ENCODE measurements around the gene SLC35F3.

SLC35F3 gene

DNA sequence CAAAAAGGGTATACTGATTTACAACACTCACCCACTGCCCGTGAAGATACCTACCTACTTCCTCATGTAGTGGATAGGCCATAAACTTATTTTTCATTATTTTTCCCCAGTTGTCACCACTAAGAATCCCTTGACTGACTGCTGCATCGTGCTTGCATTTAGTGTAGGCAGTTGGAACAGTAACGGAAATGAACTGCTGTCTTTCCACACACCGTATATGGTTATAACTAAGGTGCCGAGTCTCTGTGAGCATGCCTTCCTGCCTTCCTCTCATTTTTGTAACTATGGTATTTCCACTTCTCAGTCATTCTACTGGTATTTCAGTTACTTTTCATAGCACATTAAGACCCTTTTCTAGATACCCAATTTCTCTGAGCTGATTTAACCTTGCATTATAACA lies 36.4 kb downstream of the SLC35F3 start:
- TF ChIP-seq CTCF (IDR thresholded peaks at IDR 0.05; ENCODE audit: insufficient read depth, low read length, poor library complexity, severe bottlenecking) (no peak), EZH2phosphoT487 (conservative IDR thresholded peaks at IDR 0.05; ENCODE audit: low read length) (no peak)
- Histone ChIP-seq H3K36me3 (ENCODE audit: low read length) (no peaks in the 10 kb centered on the region), H3K27me3 (ENCODE audit: low read length) (no peaks in the 10 kb centered on the region)

GRCh38 chr1:233944601-233945000 lies 40.1 kb downstream of the SLC35F3 start:
- H3K27ac ChIP-seq (ENCODE audit: low read depth, low read length): no peak overlapping the region
- H4K20me1 ChIP-seq (ENCODE audit: low read depth, low read length): no peaks in the 10 kb centered on the region
- H3K9me3 ChIP-seq (ENCODE audit: insufficient read depth, low read length): no peaks in the 10 kb centered on the region
- H3K4me2 ChIP-seq (ENCODE audit: low read depth, low read length, poor library complexity, severe bottlenecking): no peak overlapping the region
- no peaks in the 10 kb centered on the region for H3K9me2 ChIP-seq (replicated peaks; ENCODE audit: insufficient read depth, low read length)
- no peak overlapping the region for H2AFZ ChIP-seq (ENCODE audit: low read depth, low read length, severe bottlenecking)
- no peaks in the 10 kb centered on the region for H3K27me3 ChIP-seq (ENCODE audit: low read length)
- H3K79me2 ChIP-seq (ENCODE audit: insufficient read depth, low read length): no peaks in the 10 kb centered on the region
- no peak for TF ChIP-seq CTCF (IDR thresholded peaks at IDR 0.05; ENCODE audit: insufficient read depth, low read length, poor library complexity, severe bottlenecking)
- no peak for TF ChIP-seq EZH2phosphoT487 (conservative IDR thresholded peaks at IDR 0.05; ENCODE audit: low read length)
- H3F3A ChIP-seq (ENCODE audit: insufficient read depth): no peaks in the 10 kb centered on the region
- H3K4me3 ChIP-seq (ENCODE audit: insufficient read depth, low read length, poor library complexity, severe bottlenecking): no peak overlapping the region
- no peak overlapping the region for H3K9ac ChIP-seq (ENCODE audit: low read length)
- H3K36me3 ChIP-seq (ENCODE audit: low read length): no peaks in the 10 kb centered on the region

More for the DNA sequence above, 36.4 kb downstream of the SLC35F3 start:
- Histone ChIP-seq H3F3A (ENCODE audit: insufficient read depth) (no peaks in the 10 kb centered on the region), H3K4me3 (ENCODE audit: insufficient read depth, low read length, poor library complexity, severe bottlenecking) (no peak overlapping the region), H3K27ac (ENCODE audit: low read depth, low read length) (no peak overlapping the region), H3K79me2 (ENCODE audit: insufficient read depth, low read length) (no peaks in the 10 kb centered on the region), H3K9me2 (replicated peaks; ENCODE audit: insufficient read depth, low read length) (no peaks in the 10 kb centered on the region), H4K20me1 (ENCODE audit: low read depth, low read length) (no peaks in the 10 kb centered on the region), H3K9ac (ENCODE audit: low read length) (no peak overlapping the region), H3K4me2 (ENCODE audit: low read depth, low read length, poor library complexity, severe bottlenecking) (no peak overlapping the region), H3K9me3 (ENCODE audit: insufficient read depth, low read length) (no peaks in the 10 kb centered on the region), H2AFZ (ENCODE audit: low read depth, low read length, severe bottlenecking) (no peak overlapping the region)

DNA sequence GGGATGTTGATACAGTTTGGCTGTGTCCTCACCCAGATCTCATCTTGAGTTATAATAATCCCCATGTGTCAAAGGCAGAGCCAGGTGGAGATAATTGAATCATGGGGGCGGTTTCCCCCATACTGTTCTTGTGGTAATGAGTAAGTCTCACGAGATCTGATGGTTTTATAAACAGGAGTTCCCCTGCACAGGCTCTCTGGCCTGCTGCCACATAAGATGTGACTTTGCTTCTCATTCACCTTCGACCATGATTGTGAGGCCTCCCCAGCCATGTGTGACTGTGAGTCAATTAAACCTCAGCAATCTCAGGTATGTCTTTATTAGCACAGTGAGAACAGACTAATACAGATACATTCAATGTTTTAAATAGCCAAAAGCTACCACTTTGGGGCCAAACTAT lies 41.1 kb downstream of the SLC35F3 start:
- no peaks in the 10 kb centered on the region for H3K9me3 ChIP-seq (ENCODE audit: insufficient read depth, low read length)
- H3F3A ChIP-seq (ENCODE audit: insufficient read depth): no peaks in the 10 kb centered on the region
- no peaks in the 10 kb centered on the region for H3K79me2 ChIP-seq (ENCODE audit: insufficient read depth, low read length)
- no peaks in the 10 kb centered on the region for H3K27me3 ChIP-seq (ENCODE audit: low read length)
- H3K4me3 ChIP-seq (ENCODE audit: insufficient read depth, low read length, poor library complexity, severe bottlenecking): no peak overlapping the region
- no peak overlapping the region for H2AFZ ChIP-seq (ENCODE audit: low read depth, low read length, severe bottlenecking)
- H3K36me3 ChIP-seq (ENCODE audit: low read length): no peaks in the 10 kb centered on the region
- H4K20me1 ChIP-seq (ENCODE audit: low read depth, low read length): no peaks in the 10 kb centered on the region
- no peaks in the 10 kb centered on the region for H3K9me2 ChIP-seq (replicated peaks; ENCODE audit: insufficient read depth, low read length)
- no peak overlapping the region for H3K27ac ChIP-seq (ENCODE audit: low read depth, low read length)
- H3K9ac ChIP-seq (ENCODE audit: low read length): no peak overlapping the region
- no peak for TF ChIP-seq CTCF (IDR thresholded peaks at IDR 0.05; ENCODE audit: insufficient read depth, low read length, poor library complexity, severe bottlenecking)
- no peak for TF ChIP-seq EZH2phosphoT487 (conservative IDR thresholded peaks at IDR 0.05; ENCODE audit: low read length)
- H3K4me2 ChIP-seq (ENCODE audit: low read depth, low read length, poor library complexity, severe bottlenecking): no peak overlapping the region
